Transverse colon (tissue), 4 donors: ENCODE data around the gene CDKN1B.

Source experiments
- POLR2A ChIP-seq: fragments of 450-650 bp; IDR thresholded peaks from one replicate; pipeline ENCODE4 v1.6.1; 2016; ENCODE audit warnings: antibody characterized with exemption, mild to moderate bottlenecking, moderate library complexity
- POLR2AphosphoS5 ChIP-seq, 3 donors: sonication (generic); formaldehyde crosslinking; IDR thresholded peaks; one replicate each; pipeline ENCODE4 v1.6.1; 2016; ENCODE audit warnings: antibody characterized with exemption in 3 of 3
- TF ChIP-seq, protein P1 (sequence below), 5 experiments: fragments of 200-600 bp in 3 of 5; fragments of 450-650 bp in 2 of 5; sonication (generic) in 3 of 5; IDR thresholded peaks; 1 replicate in 2 of 5; 2 replicates in 3 of 5; pipeline ENCODE4 v1.5.1; 2016 to 2017; ENCODE audit warnings: antibody characterized with exemption in 5 of 5, inconsistent platforms in 3 of 5, mild to moderate bottlenecking in 2 of 5, moderate library complexity in 1 of 5

GRCh38 chr12:12701457-12701856, 15.7 kb upstream of the CDKN1B start:
- TF ChIP-seq, protein P1, sequence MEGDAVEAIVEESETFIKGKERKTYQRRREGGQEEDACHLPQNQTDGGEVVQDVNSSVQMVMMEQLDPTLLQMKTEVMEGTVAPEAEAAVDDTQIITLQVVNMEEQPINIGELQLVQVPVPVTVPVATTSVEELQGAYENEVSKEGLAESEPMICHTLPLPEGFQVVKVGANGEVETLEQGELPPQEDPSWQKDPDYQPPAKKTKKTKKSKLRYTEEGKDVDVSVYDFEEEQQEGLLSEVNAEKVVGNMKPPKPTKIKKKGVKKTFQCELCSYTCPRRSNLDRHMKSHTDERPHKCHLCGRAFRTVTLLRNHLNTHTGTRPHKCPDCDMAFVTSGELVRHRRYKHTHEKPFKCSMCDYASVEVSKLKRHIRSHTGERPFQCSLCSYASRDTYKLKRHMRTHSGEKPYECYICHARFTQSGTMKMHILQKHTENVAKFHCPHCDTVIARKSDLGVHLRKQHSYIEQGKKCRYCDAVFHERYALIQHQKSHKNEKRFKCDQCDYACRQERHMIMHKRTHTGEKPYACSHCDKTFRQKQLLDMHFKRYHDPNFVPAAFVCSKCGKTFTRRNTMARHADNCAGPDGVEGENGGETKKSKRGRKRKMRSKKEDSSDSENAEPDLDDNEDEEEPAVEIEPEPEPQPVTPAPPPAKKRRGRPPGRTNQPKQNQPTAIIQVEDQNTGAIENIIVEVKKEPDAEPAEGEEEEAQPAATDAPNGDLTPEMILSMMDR (IDR thresholded peaks at IDR 0.05) = no peak
- no peak for TF ChIP-seq POLR2A
- no peak for TF ChIP-seq POLR2AphosphoS5 (IDR thresholded peaks at IDR 0.05)
